Stimulated activated naive B cell treated with anti-CD40 and anti-IgM and Interleukin-4, amounts not matched to agents 10 μg/mL and 1 μg/mL and 100 μg/mL, for 72 hours (primary cell): ENCODE measurements around the gene ERVW-1.
"Not testable (repeated sequence)": the region's sequence is repeated elsewhere in the genome, so short reads cannot be mapped to it uniquely, and the experiment has no call there.

Experiments used
- ATAC-seq, 2 donors: fragments of 150-1000 bp; cut with Tn5 transposase; replicated peaks; 2 replicates each; pipeline ENCODE4 v1.10.0; 2021; ENCODE audit warnings: moderate library complexity in 1 of 2
- DNase-seq: peaks from one replicate; pipeline ENCODE4 v3.0.0; 2021
- H3K27ac Mint-ChIP-seq: one replicate; pipeline ENCODE4 v1.8.0; 2022; ENCODE audit warnings: mild to moderate bottlenecking, mixed read lengths
- H3K27me3 Mint-ChIP-seq, 2 donors: one replicate each; pipeline ENCODE4 v1.8.0; 2022; ENCODE audit warnings: mixed read lengths in 2 of 2
- H3K36me3 Mint-ChIP-seq, 2 donors: one replicate each; pipeline ENCODE4 v1.8.0; 2022; ENCODE audit warnings: mixed read lengths in 2 of 2, mild to moderate bottlenecking in 1 of 2
- H3K4me1 Mint-ChIP-seq, 2 donors: one replicate each; pipeline ENCODE4 v1.8.0; 2022; ENCODE audit warnings: mixed read lengths in 2 of 2, mild to moderate bottlenecking in 1 of 2
- H3K4me3 Mint-ChIP-seq, 2 donors: one replicate each; pipeline ENCODE4 v1.8.0; 2022; ENCODE audit warnings: mild to moderate bottlenecking in 2 of 2, mixed read lengths in 2 of 2, moderate library complexity in 1 of 2
- H3K9me3 Mint-ChIP-seq, 2 donors: one replicate each; pipeline ENCODE4 v1.8.0; 2022; ENCODE audit warnings: mixed read lengths in 2 of 2, mild to moderate bottlenecking in 1 of 2

Gene ERVW-1

DNA sequence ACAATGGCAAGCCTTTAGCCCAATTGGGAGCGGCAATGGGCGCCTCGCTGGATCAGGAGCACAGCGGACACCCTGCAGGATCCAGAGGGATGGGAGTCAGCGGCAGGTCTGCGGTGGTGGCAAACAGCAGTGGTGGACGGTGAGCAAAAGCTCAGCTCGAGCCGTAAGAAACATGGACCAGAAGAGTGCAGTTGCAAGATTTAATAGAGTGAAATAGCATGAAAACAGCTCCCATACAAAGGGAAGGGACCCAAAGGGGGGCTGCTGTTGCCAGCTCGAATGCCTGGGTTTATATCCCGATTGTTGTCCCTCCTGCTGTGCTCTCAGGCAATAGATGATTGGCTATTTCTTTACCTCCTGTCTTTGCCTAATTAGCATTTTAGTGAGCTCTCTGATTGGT lies at the start of gene ERVW-1:
Gene ERVW-1, minus strand, starts transcription at position 266 of the 400 bp plus-strand sequence. CDS start 7,565 bp downstream, outside the sequence.
- not testable (repeated sequence) for ATAC-seq, H3K27me3 Mint-ChIP-seq, H3K4me3 Mint-ChIP-seq, H3K4me1 Mint-ChIP-seq, DNase-seq, H3K27ac Mint-ChIP-seq, H3K9me3 Mint-ChIP-seq
- H3K36me3 Mint-ChIP-seq: peaks cover 12 to 17% of the 10 kb centered on the region in 2 donors

GRCh38 chr7:92523110-92523509 lies 45.4 kb upstream of the ERVW-1 start:
- Mint-ChIP-seq H3K4me1 (peaks cover 7 to 9% of the 10 kb centered on the region in 2 donors), H3K27me3 (no peaks in the 10 kb centered on the region), H3K9me3 (no peaks in the 10 kb centered on the region), H3K4me3 (no peak overlapping the region), H3K36me3 (peaks cover 0 to 2% of the 10 kb centered on the region in 2 donors), H3K27ac (no peak overlapping the region)
- ATAC-seq (no peak), DNase-seq (no peak)

- peaks cover 9 to 18% of the 10 kb centered on the region in 2 donors for H3K36me3 Mint-ChIP-seq
- DNase-seq (no peak), ATAC-seq (no peak)
- no peaks in the 10 kb centered on the region for H3K27me3 Mint-ChIP-seq
- peaks cover 0 to 6% of the 10 kb centered on the region in 2 donors for H3K4me1 Mint-ChIP-seq
- H3K9me3 Mint-ChIP-seq: no peaks in the 10 kb centered on the region
- no peak overlapping the region for H3K27ac Mint-ChIP-seq
- H3K4me3 Mint-ChIP-seq: no peak overlapping the region
Observed at GRCh38 chr7:92520024-92520423, 42.3 kb upstream of the ERVW-1 start.

GRCh38 chr7:92517631-92518030 lies 39.9 kb upstream of the ERVW-1 start:
- peaks cover 0 to 6% of the 10 kb centered on the region in 2 donors for H3K4me1 Mint-ChIP-seq
- no peak overlapping the region for H3K27ac Mint-ChIP-seq
- H3K27me3 Mint-ChIP-seq: no peaks in the 10 kb centered on the region
- no peak overlapping the region for H3K4me3 Mint-ChIP-seq
- no peaks in the 10 kb centered on the region for H3K9me3 Mint-ChIP-seq
- ATAC-seq (no peak), DNase-seq (no peak)
- peaks cover 9 to 26% of the 10 kb centered on the region in 2 donors for H3K36me3 Mint-ChIP-seq

- Mint-ChIP-seq H3K4me1 (peaks cover 0 to 6% of the 10 kb centered on the region in 2 donors), H3K36me3 (peaks cover 9 to 32% of the 10 kb centered on the region in 2 donors), H3K27me3 (no peaks in the 10 kb centered on the region), H3K27ac (no peak overlapping the region), H3K9me3 (no peaks in the 10 kb centered on the region), H3K4me3 (no peak overlapping the region)
- ATAC-seq (no peak), DNase-seq (no peak)
Observed at GRCh38 chr7:92513167-92513902, 35.6 kb upstream of the ERVW-1 start.

DNA sequence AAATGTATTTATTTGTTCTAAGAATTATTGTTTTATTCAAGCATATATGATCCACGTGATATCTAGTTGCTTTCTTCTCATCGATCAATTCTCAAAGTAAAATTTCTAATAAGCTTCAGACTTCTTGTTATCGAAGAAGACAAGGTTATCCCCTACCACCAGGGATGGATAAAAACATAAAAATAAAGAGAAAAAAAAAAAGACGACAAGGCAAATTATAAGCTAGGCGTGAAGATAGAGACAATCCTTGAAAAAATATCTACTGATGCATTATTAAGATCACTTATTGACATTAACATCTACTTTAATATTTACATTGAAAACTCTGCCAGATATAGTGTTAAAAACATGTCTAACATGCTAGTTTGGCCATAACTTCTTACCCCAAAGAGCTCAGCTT lies 31.2 kb upstream of the ERVW-1 start:
- no peaks in the 10 kb centered on the region for H3K27me3 Mint-ChIP-seq
- no peak overlapping the region for H3K27ac Mint-ChIP-seq
- DNase-seq (no peak), ATAC-seq (no peak)
- no peaks in the 10 kb centered on the region for H3K4me1 Mint-ChIP-seq
- peaks cover 13 to 27% of the 10 kb centered on the region in 2 donors for H3K36me3 Mint-ChIP-seq
- H3K4me3 Mint-ChIP-seq: no peak overlapping the region
- no peaks in the 10 kb centered on the region for H3K9me3 Mint-ChIP-seq

DNA sequence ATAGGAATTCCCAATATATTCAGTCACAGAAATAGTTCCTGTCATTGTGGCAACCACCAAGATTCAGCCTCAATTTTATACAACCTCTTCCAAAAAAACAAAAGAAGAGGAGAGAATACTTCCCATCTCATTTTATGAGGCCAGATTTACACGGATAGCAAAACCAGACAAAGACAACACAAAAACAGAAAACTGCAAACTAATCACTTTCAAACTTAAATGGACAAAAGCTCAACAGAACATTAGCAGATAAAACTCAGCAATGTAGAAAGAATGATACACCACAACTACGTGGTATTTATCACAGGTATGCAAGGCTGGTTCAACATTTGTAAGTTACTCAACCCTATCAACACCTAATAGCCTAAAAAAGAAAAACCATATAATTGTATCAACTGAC lies 28.6 kb upstream of the ERVW-1 start:
- no peaks in the 10 kb centered on the region for H3K27me3 Mint-ChIP-seq
- H3K9me3 Mint-ChIP-seq: no peaks in the 10 kb centered on the region
- H3K27ac Mint-ChIP-seq: no peak overlapping the region
- DNase-seq (no peak), ATAC-seq (no peak)
- no peaks in the 10 kb centered on the region for H3K4me1 Mint-ChIP-seq
- H3K4me3 Mint-ChIP-seq: no peak overlapping the region
- peaks cover 16 to 24% of the 10 kb centered on the region in 2 donors for H3K36me3 Mint-ChIP-seq

GRCh38 chr7:92504563-92504962 lies 26.8 kb upstream of the ERVW-1 start:
- DNase-seq (no peak), ATAC-seq (no peak)
- H3K4me3 Mint-ChIP-seq: no peak overlapping the region
- no peaks in the 10 kb centered on the region for H3K9me3 Mint-ChIP-seq
- H3K4me1 Mint-ChIP-seq: no peaks in the 10 kb centered on the region
- no peak overlapping the region for H3K27ac Mint-ChIP-seq
- H3K36me3 Mint-ChIP-seq: peaks cover 16 to 31% of the 10 kb centered on the region in 2 donors
- no peaks in the 10 kb centered on the region for H3K27me3 Mint-ChIP-seq

GRCh38 chr7:92503767-92504166 lies 26.0 kb upstream of the ERVW-1 start:
- Mint-ChIP-seq H3K4me1 (no peaks in the 10 kb centered on the region), H3K36me3 (peaks cover 19 to 37% of the 10 kb centered on the region in 2 donors), H3K9me3 (no peaks in the 10 kb centered on the region), H3K27me3 (no peaks in the 10 kb centered on the region), H3K4me3 (no peak overlapping the region), H3K27ac (no peak overlapping the region)
- ATAC-seq (no peak), DNase-seq (no peak)

GRCh38 chr7:92498557-92498956 lies 20.8 kb upstream of the ERVW-1 start:
- no peaks in the 10 kb centered on the region for H3K9me3 Mint-ChIP-seq
- no peak overlapping the region for H3K4me3 Mint-ChIP-seq
- no peak for ATAC-seq
- no peak overlapping the region for H3K27ac Mint-ChIP-seq
- DNase-seq: no peak
- H3K4me1 Mint-ChIP-seq: no peaks in the 10 kb centered on the region
- peaks cover 17 to 29% of the 10 kb centered on the region in 2 donors for H3K36me3 Mint-ChIP-seq
- no peaks in the 10 kb centered on the region for H3K27me3 Mint-ChIP-seq

DNA sequence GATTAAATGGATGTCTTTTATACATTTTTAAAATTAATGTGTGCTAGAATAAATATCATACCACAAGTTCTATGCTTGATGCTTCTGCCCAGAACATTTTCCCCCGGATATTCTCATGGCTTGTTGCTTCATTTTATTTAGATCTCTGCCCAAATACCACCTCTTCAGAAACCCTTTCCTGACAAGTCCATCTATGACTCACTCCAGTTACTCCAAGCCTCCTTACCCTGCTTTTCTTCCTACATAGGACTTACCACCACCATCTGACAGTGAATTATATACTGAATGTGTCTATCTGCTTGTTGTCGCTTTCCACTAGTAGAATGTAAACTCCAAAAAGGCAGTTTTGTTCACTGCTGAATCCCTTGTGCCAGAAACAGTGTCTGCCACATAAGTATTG lies 19.1 kb upstream of the ERVW-1 start:
- DNase-seq: no peak
- H3K9me3 Mint-ChIP-seq: no peaks in the 10 kb centered on the region
- no peaks in the 10 kb centered on the region for H3K4me1 Mint-ChIP-seq
- H3K36me3 Mint-ChIP-seq: peaks cover 19 to 32% of the 10 kb centered on the region in 2 donors
- no peak for ATAC-seq
- H3K4me3 Mint-ChIP-seq: no peak overlapping the region
- H3K27ac Mint-ChIP-seq: no peak overlapping the region
- no peaks in the 10 kb centered on the region for H3K27me3 Mint-ChIP-seq

DNA sequence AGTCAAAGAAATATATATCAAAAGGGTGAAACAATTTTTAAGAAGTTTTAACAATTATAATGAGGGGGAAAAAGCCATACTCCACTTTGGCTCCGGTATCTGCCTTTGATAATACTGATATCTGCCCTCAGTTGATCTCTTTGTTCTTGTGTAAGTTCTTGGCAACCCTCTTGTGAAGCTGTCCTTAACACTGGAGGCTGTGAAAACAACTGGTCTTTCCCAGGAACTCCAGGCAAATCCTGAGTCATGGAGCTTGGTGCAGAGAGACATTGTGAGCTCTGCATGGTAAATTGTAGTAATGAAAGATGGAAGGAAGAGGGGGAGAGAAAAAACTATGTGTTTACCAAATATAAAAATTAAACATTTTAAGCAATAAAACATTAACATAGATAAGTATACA lies 11.9 kb upstream of the ERVW-1 start:
- H3K27ac Mint-ChIP-seq: no peak overlapping the region
- H3K4me3 Mint-ChIP-seq: no peak overlapping the region
- no peaks in the 10 kb centered on the region for H3K9me3 Mint-ChIP-seq
- no peaks in the 10 kb centered on the region for H3K4me1 Mint-ChIP-seq
- no peak for ATAC-seq
- DNase-seq: no peak
- peaks cover 17 to 22% of the 10 kb centered on the region in 2 donors for H3K36me3 Mint-ChIP-seq
- no peaks in the 10 kb centered on the region for H3K27me3 Mint-ChIP-seq

GRCh38 chr7:92487804-92488203 lies 10.1 kb upstream of the ERVW-1 start:
- Mint-ChIP-seq H3K4me3 (no peak overlapping the region), H3K4me1 (no peaks in the 10 kb centered on the region), H3K9me3 (no peaks in the 10 kb centered on the region), H3K36me3 (peaks cover 15 to 21% of the 10 kb centered on the region in 2 donors), H3K27ac (no peak overlapping the region), H3K27me3 (no peaks in the 10 kb centered on the region)
- ATAC-seq (no peak), DNase-seq (no peak)

- Mint-ChIP-seq H3K4me1 (no peaks in the 10 kb centered on the region), H3K27ac (no peak overlapping the region), H3K36me3 (peaks cover 11 to 14% of the 10 kb centered on the region in 2 donors), H3K27me3 (no peaks in the 10 kb centered on the region), H3K4me3 (no peak overlapping the region), H3K9me3 (no peaks in the 10 kb centered on the region)
- DNase-seq (no peak), ATAC-seq (no peak)
Observed at GRCh38 chr7:92485974-92486373, 8.2 kb upstream of the ERVW-1 start.

- DNase-seq (no peak), ATAC-seq (no peak)
- Mint-ChIP-seq H3K4me3 (no peak overlapping the region), H3K9me3 (no peaks in the 10 kb centered on the region), H3K4me1 (no peaks in the 10 kb centered on the region), H3K27ac (no peak overlapping the region), H3K36me3 (peaks cover 11 to 12% of the 10 kb centered on the region in 2 donors), H3K27me3 (no peaks in the 10 kb centered on the region)
Observed at GRCh38 chr7:92485267-92485892, 7.6 kb upstream of the ERVW-1 start.
